Immature natural killer cell (primary cell): Measurements from ENCODE around the gene ZNF362. TPM values are rescaled to one million over a fixed set of nuclear protein-coding genes. Genes with fewer than 3 reads are reported as not detected.

Source experiments
- DNase-seq, 3 donors: peaks; one replicate each; pipeline ENCODE4 v3.0.0; 2022; ENCODE audit warnings: mixed read lengths in 1 of 3
- H3K27ac Mint-ChIP-seq, 6 donors: one replicate each; pipeline ENCODE4 v1.8.0; 2020; ENCODE audit warnings: mixed read lengths in 6 of 6, mild to moderate bottlenecking in 5 of 6, inconsistent platforms in 4 of 6, moderate library complexity in 3 of 6
- H3K27me3 Mint-ChIP-seq, 3 donors: one replicate each; pipeline ENCODE4 v1.8.0; 2020 to 2021; ENCODE audit warnings: low read depth in 3 of 3, mild to moderate bottlenecking in 3 of 3, mixed read lengths in 3 of 3, moderate library complexity in 3 of 3, inconsistent platforms in 1 of 3
- H3K36me3 Mint-ChIP-seq, 3 donors: one replicate each; pipeline ENCODE4 v1.8.0; 2020; ENCODE audit warnings: mixed read lengths in 3 of 3, inconsistent platforms in 2 of 3, mild to moderate bottlenecking in 2 of 3
- H3K4me1 Mint-ChIP-seq, 2 donors: one replicate each; pipeline ENCODE4 v1.8.0; 2020; ENCODE audit warnings: inconsistent platforms in 2 of 2, mild to moderate bottlenecking in 2 of 2, mixed read lengths in 2 of 2, moderate library complexity in 1 of 2
- H3K4me3 Mint-ChIP-seq, 5 donors: one replicate each; pipeline ENCODE4 v1.8.0; 2020; ENCODE audit warnings: mild to moderate bottlenecking in 5 of 5, mixed read lengths in 5 of 5, inconsistent platforms in 3 of 5, moderate library complexity in 3 of 5
- H3K9me3 Mint-ChIP-seq, 6 donors: one replicate each; pipeline ENCODE4 v1.8.0; 2020; ENCODE audit warnings: mild to moderate bottlenecking in 6 of 6, mixed read lengths in 6 of 6, inconsistent platforms in 4 of 6, moderate library complexity in 3 of 6
- polyA plus RNA-seq, 3 donors: library from polyadenylated mRNA; unstranded; fragments of 300-500 nt; fragmentation: Illumina TruSeq; gene quantifications; one replicate each; pipeline ENCODE4 v1.2.3, GENCODE V29; 2021

ZNF362 gene
- polyA plus RNA-seq, 3 donors from 2014 or later: 5.5 to 37.9 (median 16.2) TPM

- H3K9me3 Mint-ChIP-seq: no peaks in the 10 kb centered on the region
- H3K36me3 Mint-ChIP-seq: peaks cover 21 to 38% (median 31%) of the 10 kb centered on the region in 3 donors
- peaks cover 0 to 1% of the 10 kb centered on the region in 2 donors for H3K4me1 Mint-ChIP-seq
- no peaks in the 10 kb centered on the region for H3K27me3 Mint-ChIP-seq
- no peak overlapping the region for H3K4me3 Mint-ChIP-seq
- no peak overlapping the region for H3K27ac Mint-ChIP-seq
- no peak for DNase-seq
Observed at GRCh38 chr1:33326785-33327184, 70.5 kb downstream of the ZNF362 start.

GRCh38 chr1:33327587-33328325 lies 71.5 kb downstream of the ZNF362 start:
- H3K27ac Mint-ChIP-seq: peak overlapping the region in 1 of 6 donors; percentile 46
- DNase-seq: no peak
- H3K9me3 Mint-ChIP-seq: no peaks in the 10 kb centered on the region
- peaks cover 21 to 38% (median 31%) of the 10 kb centered on the region in 3 donors for H3K36me3 Mint-ChIP-seq
- H3K4me1 Mint-ChIP-seq: peaks cover 0 to 1% of the 10 kb centered on the region in 2 donors
- H3K27me3 Mint-ChIP-seq: no peaks in the 10 kb centered on the region
- no peak overlapping the region for H3K4me3 Mint-ChIP-seq

- Mint-ChIP-seq H3K36me3 (peaks cover 16 to 41% (median 26%) of the 10 kb centered on the region in 3 donors), H3K9me3 (no peaks in the 10 kb centered on the region), H3K4me1 (peaks cover 1 to 7% of the 10 kb centered on the region in 2 donors), H3K4me3 (no peak overlapping the region), H3K27ac (no peak overlapping the region), H3K27me3 (no peaks in the 10 kb centered on the region)
- DNase-seq: no peak
Observed at GRCh38 chr1:33328817-33329216, 72.5 kb downstream of the ZNF362 start.

GRCh38 chr1:33329600-33330305 lies 73.5 kb downstream of the ZNF362 start:
- no peak for DNase-seq
- Mint-ChIP-seq H3K27ac (no peak overlapping the region), H3K4me1 (peaks cover 1 to 11% of the 10 kb centered on the region in 2 donors), H3K27me3 (no peaks in the 10 kb centered on the region), H3K4me3 (no peak overlapping the region), H3K36me3 (peaks cover 16 to 45% (median 26%) of the 10 kb centered on the region in 3 donors), H3K9me3 (no peaks in the 10 kb centered on the region)

GRCh38 chr1:33330361-33330890 lies 74.1 kb downstream of the ZNF362 start:
- peaks cover 6 to 18% of the 10 kb centered on the region in 2 donors for H3K4me1 Mint-ChIP-seq
- H3K27ac Mint-ChIP-seq: no peak overlapping the region
- H3K4me3 Mint-ChIP-seq: no peak overlapping the region
- DNase-seq: no peak
- H3K27me3 Mint-ChIP-seq: no peaks in the 10 kb centered on the region
- peaks cover 16 to 39% (median 27%) of the 10 kb centered on the region in 3 donors for H3K36me3 Mint-ChIP-seq
- H3K9me3 Mint-ChIP-seq: no peaks in the 10 kb centered on the region

GRCh38 chr1:33330906-33331305 lies 74.6 kb downstream of the ZNF362 start:
- H3K27ac Mint-ChIP-seq: no peak overlapping the region
- H3K27me3 Mint-ChIP-seq: no peaks in the 10 kb centered on the region
- H3K4me1 Mint-ChIP-seq: peaks cover 6 to 18% of the 10 kb centered on the region in 2 donors
- peaks cover 13 to 35% (median 23%) of the 10 kb centered on the region in 3 donors for H3K36me3 Mint-ChIP-seq
- H3K4me3 Mint-ChIP-seq: no peak overlapping the region
- no peaks in the 10 kb centered on the region for H3K9me3 Mint-ChIP-seq
- no peak for DNase-seq

GRCh38 chr1:33331444-33332356 lies 75.4 kb downstream of the ZNF362 start:
- Mint-ChIP-seq H3K4me3 (no peak overlapping the region), H3K27ac (no peak overlapping the region), H3K4me1 (peaks cover 7 to 18% of the 10 kb centered on the region in 2 donors), H3K9me3 (no peaks in the 10 kb centered on the region), H3K27me3 (no peaks in the 10 kb centered on the region), H3K36me3 (peaks cover 8 to 30% (median 18%) of the 10 kb centered on the region in 3 donors)
- no peak for DNase-seq

- Mint-ChIP-seq H3K27me3 (no peaks in the 10 kb centered on the region), H3K4me3 (no peak overlapping the region), H3K9me3 (no peaks in the 10 kb centered on the region), H3K36me3 (peaks cover 8 to 30% (median 18%) of the 10 kb centered on the region in 3 donors), H3K27ac (peak overlapping the region in 1 of 6 donors; percentile 28), H3K4me1 (peaks cover 7 to 24% of the 10 kb centered on the region in 2 donors)
- no peak for DNase-seq
Observed at GRCh38 chr1:33332357-33332789, 76.1 kb downstream of the ZNF362 start.

- Mint-ChIP-seq H3K4me3 (no peak overlapping the region), H3K4me1 (peaks cover 7 to 29% of the 10 kb centered on the region in 2 donors), H3K9me3 (no peaks in the 10 kb centered on the region), H3K27ac (no peak overlapping the region), H3K36me3 (peaks cover 8 to 30% (median 18%) of the 10 kb centered on the region in 3 donors), H3K27me3 (no peaks in the 10 kb centered on the region)
- no peak for DNase-seq
Observed at GRCh38 chr1:33332881-33333280, 76.6 kb downstream of the ZNF362 start.

GRCh38 chr1:33334081-33334552 lies 77.8 kb downstream of the ZNF362 start:
- Mint-ChIP-seq H3K4me1 (peaks cover 9 to 42% of the 10 kb centered on the region in 2 donors), H3K9me3 (no peaks in the 10 kb centered on the region), H3K36me3 (peaks cover 6 to 21% (median 10%) of the 10 kb centered on the region in 3 donors), H3K27ac (no peak overlapping the region), H3K27me3 (no peaks in the 10 kb centered on the region), H3K4me3 (no peak overlapping the region)
- no peak for DNase-seq

GRCh38 chr1:33335020-33335419 lies 78.7 kb downstream of the ZNF362 start:
- Mint-ChIP-seq H3K4me1 (peaks cover 11 to 48% of the 10 kb centered on the region in 2 donors), H3K9me3 (no peaks in the 10 kb centered on the region), H3K27ac (peak overlapping the region in 2 of 6 donors; percentile 15 to 64), H3K27me3 (no peaks in the 10 kb centered on the region), H3K4me3 (no peak overlapping the region), H3K36me3 (peaks cover 0 to 12% (median 4%) of the 10 kb centered on the region in 3 donors)
- DNase-seq: no peak

GRCh38 chr1:33336580-33336979 lies 80.3 kb downstream of the ZNF362 start:
- Mint-ChIP-seq H3K27me3 (no peaks in the 10 kb centered on the region), H3K36me3 (peaks cover 0 to 11% (median 4%) of the 10 kb centered on the region in 3 donors), H3K4me3 (no peak overlapping the region), H3K9me3 (no peaks in the 10 kb centered on the region), H3K27ac (no peak overlapping the region), H3K4me1 (peaks cover 25 to 63% of the 10 kb centered on the region in 2 donors)
- DNase-seq: no peak

GRCh38 chr1:33337441-33337840 lies 81.1 kb downstream of the ZNF362 start:
- H3K4me3 Mint-ChIP-seq: no peak overlapping the region
- no peaks in the 10 kb centered on the region for H3K27me3 Mint-ChIP-seq
- peaks cover 0 to 11% (median 4%) of the 10 kb centered on the region in 3 donors for H3K36me3 Mint-ChIP-seq
- H3K4me1 Mint-ChIP-seq: peaks cover 25 to 63% of the 10 kb centered on the region in 2 donors
- no peak overlapping the region for H3K27ac Mint-ChIP-seq
- no peaks in the 10 kb centered on the region for H3K9me3 Mint-ChIP-seq
- no peak for DNase-seq
